ENCODE results near the gene PTPRN2. TPM values are rescaled to one million over a fixed set of nuclear protein-coding genes. Genes with fewer than 3 reads are reported as not detected.
"Not testable (repeated sequence)": the region's sequence is repeated elsewhere in the genome, so short reads cannot be mapped to it uniquely, and the experiment has no call there.

PTPRN2 gene
- total and polyA plus RNA-seq, 2 donors (not counting 1 experiment from before 2014, with no cell fraction given), result 0.54 to 1.2 TPM

- Histone ChIP-seq H3K9ac (ENCODE audit: insufficient read depth, low read length) (no peak overlapping the region), H3K4me3 (replicated peaks in 1 of 4; ENCODE audit: control extremely low read depth in 1 of 4, insufficient read depth in 1 of 4, low read depth in 3 of 4, low read length in 4 of 4) (no peak overlapping the region), H3K9me3 (ENCODE audit: control insufficient read depth, insufficient read depth, low read depth, low read length) (no peaks in the 10 kb centered on the region), H3K4me1 (ENCODE audit: control insufficient read depth, extremely low read depth, insufficient read depth, low read length) (no peaks in the 10 kb centered on the region), H3K27me3 (ENCODE audit: control insufficient read depth, insufficient read depth, low read length) (no peaks in the 10 kb centered on the region), H4K20me1 (ENCODE audit: control insufficient read depth, extremely low read depth, insufficient read depth, low read length) (no peaks in the 10 kb centered on the region), H3K36me3 (ENCODE audit: control insufficient read depth, insufficient read depth, low read length) (no peaks in the 10 kb centered on the region), H3K79me2 (ENCODE audit: control insufficient read depth, insufficient read depth, low read length) (no peaks in the 10 kb centered on the region), H3K27ac (ENCODE audit: insufficient read depth, low read length) (no peak overlapping the region), H3K4me2 (ENCODE audit: extremely low read depth, insufficient read depth, low read length) (no peak overlapping the region), H2AFZ (ENCODE audit: low read length) (no peak overlapping the region)
- DNase-seq (ENCODE audit: low read depth in 2 of 2), result no peak
- TF ChIP-seq EZH2 (IDR thresholded peaks at IDR 0.05; ENCODE audit: low read length, missing control alignments), result no peak
- no peak for TF ChIP-seq CTCF (conservative IDR thresholded peaks at IDR 0.05 in 1 of 2, IDR thresholded peaks at IDR 0.05 in 1 of 2; ENCODE audit: low read depth in 1 of 2, low read length in 2 of 2)
Observed at GRCh38 chr7:157918326-157919080, 669.1 kb downstream of the PTPRN2 start.

- H3K36me3 ChIP-seq (ENCODE audit: control insufficient read depth, insufficient read depth, low read length), result no peaks in the 10 kb centered on the region
- H3K4me2 ChIP-seq (ENCODE audit: extremely low read depth, insufficient read depth, low read length), result no peak overlapping the region
- no peaks in the 10 kb centered on the region for H4K20me1 ChIP-seq (ENCODE audit: control insufficient read depth, extremely low read depth, insufficient read depth, low read length)
- DNase-seq (ENCODE audit: low read depth in 2 of 2), result no peak
- no peak overlapping the region for H3K27ac ChIP-seq (ENCODE audit: insufficient read depth, low read length)
- no peak overlapping the region for H3K4me3 ChIP-seq (replicated peaks in 1 of 4; ENCODE audit: control extremely low read depth in 1 of 4, insufficient read depth in 1 of 4, low read depth in 3 of 4, low read length in 4 of 4)
- no peak for TF ChIP-seq EZH2 (IDR thresholded peaks at IDR 0.05; ENCODE audit: low read length, missing control alignments)
- no peak for TF ChIP-seq CTCF (conservative IDR thresholded peaks at IDR 0.05 in 1 of 2, IDR thresholded peaks at IDR 0.05 in 1 of 2; ENCODE audit: low read depth in 1 of 2, low read length in 2 of 2)
- H3K79me2 ChIP-seq (ENCODE audit: control insufficient read depth, insufficient read depth, low read length), result no peaks in the 10 kb centered on the region
- H3K4me1 ChIP-seq (ENCODE audit: control insufficient read depth, extremely low read depth, insufficient read depth, low read length), result no peaks in the 10 kb centered on the region
- H2AFZ ChIP-seq (ENCODE audit: low read length), result no peak overlapping the region
- H3K27me3 ChIP-seq (ENCODE audit: control insufficient read depth, insufficient read depth, low read length), result no peaks in the 10 kb centered on the region
- H3K9me3 ChIP-seq (ENCODE audit: control insufficient read depth, insufficient read depth, low read depth, low read length), result no peaks in the 10 kb centered on the region
- H3K9ac ChIP-seq (ENCODE audit: insufficient read depth, low read length), result no peak overlapping the region
Observed at GRCh38 chr7:157916946-157917640, 670.5 kb downstream of the PTPRN2 start.

GRCh38 chr7:157910446-157910845 lies 677.2 kb downstream of the PTPRN2 start:
- Histone ChIP-seq H3K9me3 (ENCODE audit: control insufficient read depth, insufficient read depth, low read depth, low read length) (no peaks in the 10 kb centered on the region), H2AFZ (ENCODE audit: low read length) (no peak overlapping the region), H3K4me2 (ENCODE audit: extremely low read depth, insufficient read depth, low read length) (no peak overlapping the region), H4K20me1 (ENCODE audit: control insufficient read depth, extremely low read depth, insufficient read depth, low read length) (no peaks in the 10 kb centered on the region), H3K27me3 (ENCODE audit: control insufficient read depth, insufficient read depth, low read length) (no peaks in the 10 kb centered on the region), H3K4me1 (ENCODE audit: control insufficient read depth, extremely low read depth, insufficient read depth, low read length) (no peaks in the 10 kb centered on the region), H3K79me2 (ENCODE audit: control insufficient read depth, insufficient read depth, low read length) (no peaks in the 10 kb centered on the region), H3K36me3 (ENCODE audit: control insufficient read depth, insufficient read depth, low read length) (no peaks in the 10 kb centered on the region), H3K4me3 (replicated peaks in 1 of 4; ENCODE audit: control extremely low read depth in 1 of 4, insufficient read depth in 1 of 4, low read depth in 3 of 4, low read length in 4 of 4) (no peak overlapping the region), H3K27ac (ENCODE audit: insufficient read depth, low read length) (no peak overlapping the region), H3K9ac (ENCODE audit: insufficient read depth, low read length) (no peak overlapping the region)
- no peak for DNase-seq (ENCODE audit: low read depth in 2 of 2)
- TF ChIP-seq EZH2 (IDR thresholded peaks at IDR 0.05; ENCODE audit: low read length, missing control alignments), result no peak
- no peak for TF ChIP-seq CTCF (conservative IDR thresholded peaks at IDR 0.05 in 1 of 2, IDR thresholded peaks at IDR 0.05 in 1 of 2; ENCODE audit: low read depth in 1 of 2, low read length in 2 of 2)

GRCh38 chr7:157910045-157910444 lies 677.6 kb downstream of the PTPRN2 start:
- not testable (repeated sequence) for H2AFZ ChIP-seq (ENCODE audit: low read length); H3K4me1 ChIP-seq (ENCODE audit: control insufficient read depth, extremely low read depth, insufficient read depth, low read length); H4K20me1 ChIP-seq (ENCODE audit: control insufficient read depth, extremely low read depth, insufficient read depth, low read length); H3K4me2 ChIP-seq (ENCODE audit: extremely low read depth, insufficient read depth, low read length); H3K79me2 ChIP-seq (ENCODE audit: control insufficient read depth, insufficient read depth, low read length); DNase-seq (ENCODE audit: low read depth in 2 of 2); H3K9ac ChIP-seq (ENCODE audit: insufficient read depth, low read length); H3K9me3 ChIP-seq (ENCODE audit: control insufficient read depth, insufficient read depth, low read depth, low read length); H3K4me3 ChIP-seq (replicated peaks in 1 of 4; ENCODE audit: control extremely low read depth in 1 of 4, insufficient read depth in 1 of 4, low read depth in 3 of 4, low read length in 4 of 4); H3K27ac ChIP-seq (ENCODE audit: insufficient read depth, low read length); H3K36me3 ChIP-seq (ENCODE audit: control insufficient read depth, insufficient read depth, low read length); H3K27me3 ChIP-seq (ENCODE audit: control insufficient read depth, insufficient read depth, low read length)

Measured in fibroblast of lung (primary cell).